ENCODE results near the gene ZNF140.

GRCh38 chr12:133073836-133074235 lies 6.9 kb upstream of the ZNF140 start:
- TF ChIP-seq CTCF (optimal IDR thresholded peaks at IDR 0.05 in 1 of 3, IDR thresholded peaks at IDR 0.05 in 1 of 3, conservative IDR thresholded peaks at IDR 0.05 in 1 of 3; ENCODE audit: extremely low read depth in 1 of 3, insufficient read depth in 2 of 3, low read length in 3 of 3) (no peak), EZH2 (IDR thresholded peaks at IDR 0.05; ENCODE audit: low read length) (no peak)
